B cell (primary cell): ENCODE measurements around the gene GAK. TPM values are rescaled to one million over a fixed set of nuclear protein-coding genes. Genes with fewer than 3 reads are reported as not detected.

Source experiments
- ATAC-seq: fragments of 200-7000 bp; cut with Tn5 transposase; one replicate; pipeline ENCODE4 v1.10.0; 2021; ENCODE audit warnings: low read depth, mild to moderate bottlenecking, moderate number of reproducible peaks, moderate library complexity
- CTCF ChIA-PET: fragments of 350-600 bp; sonication (Branson Sonifier 250); formaldehyde crosslinking; loops from one replicate; lab custom pipeline; 2021; ENCODE audit warnings: antibody characterized with exemption, inconsistent platforms; lab: Charles Lee
- POLR2A ChIA-PET: fragments of 350-600 bp; sonication (Branson Sonifier 250); formaldehyde crosslinking; loops from one replicate; lab custom pipeline; 2021; ENCODE audit warnings: antibody characterized with exemption; lab: Charles Lee
- DNase-seq: peaks from one replicate; pipeline ENCODE4 v3.0.0; 2013
- H2AFZ ChIP-seq: 2 replicates; pipeline ENCODE4 v1.6.1; 2012; ENCODE audit warnings: mild to moderate bottlenecking, low read depth, low read length; ENCODE audit not compliant: insufficient read depth, poor library complexity, severe bottlenecking
- H3K27ac ChIP-seq, 2 donors: 1 replicate in 1 of 2; 2 replicates in 1 of 2; pipeline ENCODE4 v1.5.1; 2012 to 2013; ENCODE audit warnings: low read length in 2 of 2, mild to moderate bottlenecking in 2 of 2, moderate library complexity in 1 of 2
- H3K27me3 ChIP-seq, 4 experiments: fragments of 200-600 bp in 1 of 4; sonication (generic) in 1 of 4; replicated peaks in 1 of 4; 1 replicate in 2 of 4; 2 replicates in 2 of 4; pipeline versions ENCODE4 v1.6.1 to v1.7.0; 2013 to 2016; ENCODE audit warnings: low read length in 3 of 4, mild to moderate bottlenecking in 2 of 4, mixed read lengths in 1 of 4, moderate library complexity in 1 of 4; ENCODE audit not compliant: insufficient read depth in 4 of 4, control insufficient read depth in 3 of 4; ENCODE audit errors: control extremely low read depth in 1 of 4
- H3K36me3 ChIP-seq, 2 experiments: replicated peaks in 1 of 2; 1 replicate in 1 of 2; 2 replicates in 1 of 2; pipeline versions ENCODE4 v1.6.1 to v1.7.1; 2013; ENCODE audit warnings: low read length in 1 of 2; ENCODE audit not compliant: insufficient read depth in 2 of 2, control insufficient read depth in 1 of 2; ENCODE audit errors: control extremely low read depth in 1 of 2, extremely low read depth in 1 of 2
- H3K4me1 ChIP-seq, 2 donors: fragments of 200-600 bp in 1 of 2; sonication (generic) in 1 of 2; 1 replicate in 1 of 2; 2 replicates in 1 of 2; pipeline versions ENCODE4 v1.5.1 to v1.6.1; 2013 to 2017; ENCODE audit warnings: low read length in 2 of 2; ENCODE audit not compliant: control insufficient read depth in 2 of 2, insufficient read depth in 2 of 2
- H3K4me2 ChIP-seq: replicated peaks from 2 replicates; pipeline ENCODE3; 2012; ENCODE audit warnings: mild to moderate bottlenecking, low read depth, low read length; ENCODE audit not compliant: poor library complexity, severe bottlenecking
- H3K4me3 ChIP-seq, 5 experiments: fragments of 200-600 bp in 1 of 5; sonication (generic) in 1 of 5; 1 replicate in 3 of 5; 2 replicates in 2 of 5; pipeline versions ENCODE4 v1.5.1 to v1.7.0; 2011 to 2016; ENCODE audit warnings: low read length in 4 of 5, mild to moderate bottlenecking in 4 of 5, low read depth in 2 of 5, control low read depth in 1 of 5, moderate library complexity in 1 of 5; ENCODE audit not compliant: insufficient read depth in 1 of 5; ENCODE audit errors: control extremely low read depth in 1 of 5, extremely low read depth in 1 of 5
- H3K79me2 ChIP-seq: fragments of 200-600 bp; sonication (generic); one replicate; pipeline ENCODE4 v1.6.0; 2016; ENCODE audit warnings: low read length; ENCODE audit not compliant: control insufficient read depth, insufficient read depth
- H3K9ac ChIP-seq: fragments of 200-600 bp; sonication (generic); 2 replicates; pipeline ENCODE4 v1.6.1; 2017; ENCODE audit warnings: mild to moderate bottlenecking, low read length, moderate library complexity
- H3K9me3 ChIP-seq, 3 donors: one replicate each; pipeline versions ENCODE4 v1.6.1 to v1.7.1; 2013; ENCODE audit warnings: low read length in 2 of 3; ENCODE audit not compliant: control insufficient read depth in 2 of 3, insufficient read depth in 1 of 3; ENCODE audit errors: control extremely low read depth in 1 of 3
- H4K20me1 ChIP-seq: 2 replicates; pipeline ENCODE4 v1.6.0; 2012; ENCODE audit warnings: mild to moderate bottlenecking, low read length; ENCODE audit not compliant: insufficient read depth, control insufficient read depth, poor library complexity, severe bottlenecking
- H3K27ac Mint-ChIP-seq: one replicate; pipeline ENCODE4 v1.8.0; 2021; ENCODE audit warnings: mixed read lengths
- H3K27me3 Mint-ChIP-seq: one replicate; pipeline ENCODE4 v1.8.0; 2021; ENCODE audit warnings: mixed read lengths
- H3K4me1 Mint-ChIP-seq: one replicate; pipeline ENCODE4 v1.8.0; 2021; ENCODE audit warnings: mixed read lengths
- H3K4me3 Mint-ChIP-seq: one replicate; pipeline ENCODE4 v1.8.0; 2021; ENCODE audit warnings: mixed read lengths
- H3K9me3 Mint-ChIP-seq: one replicate; pipeline ENCODE4 v1.8.0; 2022; ENCODE audit warnings: mixed read lengths; ENCODE audit not compliant: insufficient read depth
- EZH2 ChIP-seq: IDR thresholded peaks from 2 replicates; pipeline ENCODE4 v1.6.1; 2012; ENCODE audit warnings: borderline replicate concordance, low read depth, mild to moderate bottlenecking, moderate library complexity, low read length; ENCODE audit not compliant: insufficient read depth, poor library complexity, severe bottlenecking
- WGBS: methylation state at CpG from one replicate; pipeline ENCODE4 v1.1.5; 2013; ENCODE audit warnings: missing lambda C conversion rate; ENCODE audit not compliant: insufficient coverage; 5-methylcytosine and 5-hydroxymethylcytosine counted together
- intact Hi-C: fragments of 100-400 bp; cut with micrococcal nuclease; formaldehyde crosslinking; loops from one replicate; pipeline ENCODE4 v1.10.0; 2022
- polyA plus RNA-seq: library from polyadenylated mRNA; depleted of rRNA; stranded (reverse); fragments of >200 nt; gene quantifications from 2 replicates; pipeline ENCODE4 v1.2.3, GENCODE V29; 2012
- total RNA-seq, 2 donors: library from RNA; stranded (reverse); fragments of 120-200 nt in 1 of 2; gene quantifications; 1 replicate in 1 of 2; 2 replicates in 1 of 2; pipeline versions ENCODE4 v1.2.3 to v1.2.4, GENCODE V29; 2013 to 2022
- TF ChIP-seq, protein P1 (sequence below): fragments of 200-600 bp; IDR thresholded peaks from one replicate; pipeline ENCODE4 v1.8.0; 2022; ENCODE audit warnings: antibody characterized with exemption, mild to moderate bottlenecking

GAK gene
- total and polyA plus RNA-seq, 2 donors (not counting 1 experiment from before 2014, with no cell fraction given) = 113 to 283 TPM

DNA sequence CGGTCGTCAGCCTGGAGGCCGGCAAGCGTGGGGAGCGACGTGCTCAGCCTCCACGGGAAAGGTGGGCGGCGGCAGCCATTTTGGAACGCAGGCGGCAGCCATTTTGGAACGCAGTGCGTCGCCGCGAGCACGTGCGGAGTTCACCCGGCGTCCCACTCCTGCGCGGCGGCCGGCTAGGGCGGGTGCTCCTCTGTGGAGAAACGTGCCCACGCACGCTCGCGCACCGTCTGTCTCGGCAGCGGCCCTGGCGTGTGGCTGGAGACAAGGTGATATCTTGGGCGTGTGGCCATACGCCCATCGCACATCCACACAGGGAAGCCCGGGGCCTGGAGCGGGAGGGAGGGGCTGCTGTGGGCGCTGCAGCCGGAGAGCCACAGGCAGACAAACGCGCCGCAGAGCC lies 127.3 kb downstream of the GAK start:
- TF ChIP-seq, protein P1, sequence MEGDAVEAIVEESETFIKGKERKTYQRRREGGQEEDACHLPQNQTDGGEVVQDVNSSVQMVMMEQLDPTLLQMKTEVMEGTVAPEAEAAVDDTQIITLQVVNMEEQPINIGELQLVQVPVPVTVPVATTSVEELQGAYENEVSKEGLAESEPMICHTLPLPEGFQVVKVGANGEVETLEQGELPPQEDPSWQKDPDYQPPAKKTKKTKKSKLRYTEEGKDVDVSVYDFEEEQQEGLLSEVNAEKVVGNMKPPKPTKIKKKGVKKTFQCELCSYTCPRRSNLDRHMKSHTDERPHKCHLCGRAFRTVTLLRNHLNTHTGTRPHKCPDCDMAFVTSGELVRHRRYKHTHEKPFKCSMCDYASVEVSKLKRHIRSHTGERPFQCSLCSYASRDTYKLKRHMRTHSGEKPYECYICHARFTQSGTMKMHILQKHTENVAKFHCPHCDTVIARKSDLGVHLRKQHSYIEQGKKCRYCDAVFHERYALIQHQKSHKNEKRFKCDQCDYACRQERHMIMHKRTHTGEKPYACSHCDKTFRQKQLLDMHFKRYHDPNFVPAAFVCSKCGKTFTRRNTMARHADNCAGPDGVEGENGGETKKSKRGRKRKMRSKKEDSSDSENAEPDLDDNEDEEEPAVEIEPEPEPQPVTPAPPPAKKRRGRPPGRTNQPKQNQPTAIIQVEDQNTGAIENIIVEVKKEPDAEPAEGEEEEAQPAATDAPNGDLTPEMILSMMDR = no peak
- no peak for TF ChIP-seq EZH2
- H3K27me3 ChIP-seq = peaks cover 0 to 4% (median 0%) of the 10 kb centered on the region in 4 experiments
- no peaks in the 10 kb centered on the region for H3K36me3 ChIP-seq
- H3K4me1 ChIP-seq = no peaks in the 10 kb centered on the region
- no peak overlapping the region for H3K4me3 ChIP-seq
- no peak overlapping the region for H2AFZ ChIP-seq
- no peak for DNase-seq
- no peak overlapping the region for H3K27ac ChIP-seq
- intact Hi-C loops = no loop called here
- H3K9me3 ChIP-seq = peaks cover 0 to 18% (median 0%) of the 10 kb centered on the region in 3 donors
- no peaks in the 10 kb centered on the region for H3K79me2 ChIP-seq
- no peaks in the 10 kb centered on the region for H4K20me1 ChIP-seq
- Mint-ChIP-seq H3K27ac (no peak overlapping the region), H3K27me3 (peaks cover 16% of the 10 kb centered on the region), H3K9me3 (peaks cover 5% of the 10 kb centered on the region), H3K4me1 (no peaks in the 10 kb centered on the region), H3K4me3 (no peak overlapping the region)
- H3K9ac ChIP-seq = no peak overlapping the region
- WGBS = 84% methylated on average over 41 of the region's 44 CpGs
- H3K4me2 ChIP-seq = no peak overlapping the region
- no peak for ATAC-seq
- CTCF ChIA-PET = no interaction called here
- POLR2A ChIA-PET = no interaction called here

DNA sequence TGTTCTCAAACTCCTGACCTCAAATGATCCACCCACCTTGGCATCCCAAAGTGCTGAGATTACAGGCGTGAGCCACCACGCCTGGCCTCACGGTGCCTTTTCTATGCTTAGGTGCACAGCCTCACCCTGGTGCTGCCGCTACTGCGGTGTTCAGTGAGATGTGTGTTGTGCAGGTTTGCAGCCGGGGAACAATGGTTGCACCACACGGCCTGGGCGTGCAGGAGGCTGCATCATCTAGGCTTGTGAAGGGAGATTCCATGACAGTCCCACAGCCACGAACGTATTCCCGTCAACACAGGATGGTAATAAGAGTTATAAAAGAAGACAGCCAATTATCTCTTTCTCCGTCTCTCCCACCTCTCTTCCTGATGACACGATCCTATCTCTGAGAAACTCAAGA lies 128.2 kb downstream of the GAK start:
- 98% methylated on average over 10 of the region's 13 CpGs for WGBS
- no peak for ATAC-seq
- H3K27ac ChIP-seq = no peak overlapping the region

More for the DNA sequence above, 128.2 kb downstream of the GAK start:
- H2AFZ ChIP-seq = no peak overlapping the region
- no peak overlapping the region for H3K9ac ChIP-seq
- H3K9me3 ChIP-seq = peaks cover 0 to 15% (median 0%) of the 10 kb centered on the region in 3 donors
- no peak overlapping the region for H3K4me2 ChIP-seq
- TF ChIP-seq EZH2 = no peak
- TF ChIP-seq, protein P1 = no peak
- no peak overlapping the region for H3K27ac Mint-ChIP-seq
- no peaks in the 10 kb centered on the region for H4K20me1 ChIP-seq
- DNase-seq = no peak
- peaks cover 20% of the 10 kb centered on the region for H3K27me3 Mint-ChIP-seq
- H3K27me3 ChIP-seq = peaks cover 0 to 4% (median 0%) of the 10 kb centered on the region in 4 experiments
- no peak overlapping the region for H3K4me3 Mint-ChIP-seq
- no peaks in the 10 kb centered on the region for H3K4me1 Mint-ChIP-seq
- H3K4me1 ChIP-seq = no peaks in the 10 kb centered on the region
- H3K79me2 ChIP-seq = no peaks in the 10 kb centered on the region
- POLR2A ChIA-PET = no interaction called here
- CTCF ChIA-PET = no interaction called here
- H3K4me3 ChIP-seq = no peak overlapping the region
- peaks cover 5% of the 10 kb centered on the region for H3K9me3 Mint-ChIP-seq
- intact Hi-C loops = no loop called here
- H3K36me3 ChIP-seq = no peaks in the 10 kb centered on the region
